ENCODE results near the gene WNT4.

DNA sequence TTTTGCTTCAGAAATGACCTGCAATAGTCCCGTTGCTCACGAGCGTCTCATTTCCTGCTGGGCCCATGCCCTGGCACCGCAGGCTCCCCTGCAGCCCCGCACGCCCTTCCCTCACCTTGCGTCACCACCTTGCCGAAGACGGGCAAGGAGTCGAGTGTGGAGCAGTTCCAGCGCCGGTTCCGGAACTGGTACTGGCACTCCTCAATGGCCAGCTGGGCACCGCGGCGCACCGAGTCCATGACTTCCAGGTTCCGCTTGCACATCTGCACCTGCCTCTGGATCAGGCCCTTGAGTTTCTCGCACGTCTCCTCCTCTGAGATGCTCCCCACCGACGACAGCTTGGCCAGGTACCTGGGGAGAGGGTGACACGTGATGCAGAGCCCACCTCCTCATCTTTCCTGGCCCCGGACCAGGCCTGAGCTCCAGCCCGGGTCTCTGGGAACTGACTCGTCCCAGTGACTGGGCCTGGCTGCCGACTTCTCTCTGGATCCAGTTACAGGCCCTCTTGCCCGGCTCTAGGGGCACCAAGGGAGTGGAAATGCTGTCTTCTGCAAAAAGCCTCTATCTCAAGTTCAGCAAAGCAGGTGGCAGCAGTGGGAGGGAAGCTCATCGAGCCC is 13.3 kb downstream of the WNT4 start:
- TF ChIP-seq, protein P1, sequence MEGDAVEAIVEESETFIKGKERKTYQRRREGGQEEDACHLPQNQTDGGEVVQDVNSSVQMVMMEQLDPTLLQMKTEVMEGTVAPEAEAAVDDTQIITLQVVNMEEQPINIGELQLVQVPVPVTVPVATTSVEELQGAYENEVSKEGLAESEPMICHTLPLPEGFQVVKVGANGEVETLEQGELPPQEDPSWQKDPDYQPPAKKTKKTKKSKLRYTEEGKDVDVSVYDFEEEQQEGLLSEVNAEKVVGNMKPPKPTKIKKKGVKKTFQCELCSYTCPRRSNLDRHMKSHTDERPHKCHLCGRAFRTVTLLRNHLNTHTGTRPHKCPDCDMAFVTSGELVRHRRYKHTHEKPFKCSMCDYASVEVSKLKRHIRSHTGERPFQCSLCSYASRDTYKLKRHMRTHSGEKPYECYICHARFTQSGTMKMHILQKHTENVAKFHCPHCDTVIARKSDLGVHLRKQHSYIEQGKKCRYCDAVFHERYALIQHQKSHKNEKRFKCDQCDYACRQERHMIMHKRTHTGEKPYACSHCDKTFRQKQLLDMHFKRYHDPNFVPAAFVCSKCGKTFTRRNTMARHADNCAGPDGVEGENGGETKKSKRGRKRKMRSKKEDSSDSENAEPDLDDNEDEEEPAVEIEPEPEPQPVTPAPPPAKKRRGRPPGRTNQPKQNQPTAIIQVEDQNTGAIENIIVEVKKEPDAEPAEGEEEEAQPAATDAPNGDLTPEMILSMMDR (IDR thresholded peaks at IDR 0.05): no peak
- TF ChIP-seq POLR2AphosphoS5 (IDR thresholded peaks at IDR 0.05): no peak

Measured in esophagus muscularis mucosa (tissue), 3 donors.